Prostate gland (tissue), 2 donors: ENCODE data around the gene CYP51A1. TPM values are rescaled to one million over a fixed set of nuclear protein-coding genes. Genes with fewer than 3 reads are reported as not detected.

Source experiments
- DNase-seq: peaks from one replicate; pipeline ENCODE4 v3.0.0-alpha.2; 2019; ENCODE audit warnings: low spot score
- H3K27ac ChIP-seq, 2 donors: fragments of 200-600 bp; sonication (generic); 2 replicates each; pipeline ENCODE4 v1.5.1; 2017 to 2019
- H3K27me3 ChIP-seq: fragments of 200-600 bp; sonication (generic); replicated peaks from 2 replicates; pipeline ENCODE4 v1.5.1; 2019; ENCODE audit not compliant: insufficient read depth
- H3K36me3 ChIP-seq, 2 donors: fragments of 200-600 bp; sonication (generic); 1 replicate in 1 of 2; 2 replicates in 1 of 2; pipeline versions ENCODE4 v1.5.1 to v1.8.1; 2017 to 2019
- H3K4me1 ChIP-seq: fragments of 200-600 bp; sonication (generic); replicated peaks from 2 replicates; pipeline ENCODE4 v1.5.1; 2019
- H3K4me3 ChIP-seq, 2 donors: fragments of 200-600 bp; sonication (generic); 2 replicates each; pipeline ENCODE4 v1.5.1; 2017 to 2019
- H3K9me3 ChIP-seq: fragments of 200-600 bp; sonication (generic); 2 replicates; pipeline ENCODE4 v1.5.1; 2017
- POLR2A ChIP-seq: fragments of 450-650 bp; IDR thresholded peaks from one replicate; pipeline ENCODE4 v1.6.1; 2016; ENCODE audit warnings: antibody characterized with exemption, mild to moderate bottlenecking
- POLR2AphosphoS5 ChIP-seq: sonication (generic); formaldehyde crosslinking; IDR thresholded peaks from one replicate; pipeline ENCODE4 v1.6.1; 2017; ENCODE audit warnings: antibody characterized with exemption
- WGBS: methylation state at CpG from one replicate; pipeline ENCODE4 v1.1.5; 2018; 5-methylcytosine and 5-hydroxymethylcytosine counted together
- intact Hi-C: fragments of 100-400 bp; cut with DNase I; formaldehyde crosslinking; loops from one replicate; pipeline ENCODE4 v1.14.2; 2022
- total RNA-seq, 2 donors: library from RNA; depleted of rRNA; stranded (reverse); fragments of >200 nt; gene quantifications; one replicate each; pipeline ENCODE4 v1.1.0, GENCODE V29; 2016
- TF ChIP-seq, protein P1 (sequence below), 4 experiments: fragments of 200-600 bp in 2 of 4; fragments of 450-650 bp in 2 of 4; sonication (generic) in 2 of 4; IDR thresholded peaks; 1 replicate in 3 of 4; 2 replicates in 1 of 4; pipeline ENCODE4 v1.5.1; 2016 to 2019; ENCODE audit warnings: antibody characterized with exemption in 4 of 4, mild to moderate bottlenecking in 2 of 4, moderate library complexity in 2 of 4

The CYP51A1 gene
- total RNA-seq, 2 donors from 2014 or later = 51.6 to 121 TPM

DNA sequence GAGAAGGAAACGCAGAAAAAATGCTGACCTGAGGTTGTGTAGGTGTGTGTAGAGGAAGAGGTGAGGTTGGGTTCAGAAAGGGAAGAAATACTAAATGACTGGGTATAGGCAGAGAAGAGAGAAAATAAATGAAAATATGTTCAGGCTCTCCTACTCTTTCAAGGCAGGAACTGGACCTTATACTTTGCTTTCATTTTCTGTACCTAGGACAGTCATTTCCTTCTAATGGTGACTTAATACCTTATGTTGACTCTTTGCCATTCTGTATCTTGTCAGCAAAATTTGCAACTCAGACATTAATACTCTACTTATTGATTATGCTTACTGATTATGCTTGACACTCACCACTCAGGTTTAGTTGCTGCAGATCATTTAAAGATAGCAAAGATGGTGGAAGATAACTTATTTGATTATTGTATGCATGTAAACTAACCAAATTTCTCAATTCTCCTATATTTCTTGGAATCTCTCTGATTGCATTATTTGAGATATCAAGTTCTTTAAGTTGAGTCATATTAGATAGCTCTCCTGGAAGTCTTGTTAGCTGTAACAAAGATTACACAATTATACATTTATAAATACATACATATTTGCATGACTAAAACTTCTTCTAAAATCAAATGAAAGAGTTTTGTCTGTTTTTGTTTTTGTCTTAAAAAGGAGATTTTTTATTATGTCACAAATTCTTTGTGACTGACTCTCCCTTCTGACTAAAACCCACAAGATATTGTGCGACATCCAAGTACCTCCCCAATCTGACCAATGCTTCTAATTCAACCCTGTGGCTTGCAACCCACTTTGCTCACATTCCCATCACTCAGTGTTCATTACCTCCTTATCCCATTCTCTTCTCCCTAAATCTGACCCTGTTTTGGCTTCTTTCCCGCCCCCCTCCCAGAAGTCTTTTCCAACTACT, 24.6 kb upstream of the CYP51A1 start:
- no peak for DNase-seq
- Histone ChIP-seq H3K4me1 (no peaks in the 10 kb centered on the region), H3K27me3 (no peaks in the 10 kb centered on the region), H3K36me3 (no peaks in the 10 kb centered on the region), H3K9me3 (no peaks in the 10 kb centered on the region), H3K4me3 (no peak overlapping the region), H3K27ac (no peak overlapping the region)
- whole genome bisulfite sequencing = 91% methylated on average over 3 of the region's 3 CpGs
- intact Hi-C loops = no loop called here
- TF ChIP-seq POLR2A (no peak), POLR2AphosphoS5 (no peak)
- TF ChIP-seq, protein P1, sequence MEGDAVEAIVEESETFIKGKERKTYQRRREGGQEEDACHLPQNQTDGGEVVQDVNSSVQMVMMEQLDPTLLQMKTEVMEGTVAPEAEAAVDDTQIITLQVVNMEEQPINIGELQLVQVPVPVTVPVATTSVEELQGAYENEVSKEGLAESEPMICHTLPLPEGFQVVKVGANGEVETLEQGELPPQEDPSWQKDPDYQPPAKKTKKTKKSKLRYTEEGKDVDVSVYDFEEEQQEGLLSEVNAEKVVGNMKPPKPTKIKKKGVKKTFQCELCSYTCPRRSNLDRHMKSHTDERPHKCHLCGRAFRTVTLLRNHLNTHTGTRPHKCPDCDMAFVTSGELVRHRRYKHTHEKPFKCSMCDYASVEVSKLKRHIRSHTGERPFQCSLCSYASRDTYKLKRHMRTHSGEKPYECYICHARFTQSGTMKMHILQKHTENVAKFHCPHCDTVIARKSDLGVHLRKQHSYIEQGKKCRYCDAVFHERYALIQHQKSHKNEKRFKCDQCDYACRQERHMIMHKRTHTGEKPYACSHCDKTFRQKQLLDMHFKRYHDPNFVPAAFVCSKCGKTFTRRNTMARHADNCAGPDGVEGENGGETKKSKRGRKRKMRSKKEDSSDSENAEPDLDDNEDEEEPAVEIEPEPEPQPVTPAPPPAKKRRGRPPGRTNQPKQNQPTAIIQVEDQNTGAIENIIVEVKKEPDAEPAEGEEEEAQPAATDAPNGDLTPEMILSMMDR (IDR thresholded peaks at IDR 0.05) = no peak

DNA sequence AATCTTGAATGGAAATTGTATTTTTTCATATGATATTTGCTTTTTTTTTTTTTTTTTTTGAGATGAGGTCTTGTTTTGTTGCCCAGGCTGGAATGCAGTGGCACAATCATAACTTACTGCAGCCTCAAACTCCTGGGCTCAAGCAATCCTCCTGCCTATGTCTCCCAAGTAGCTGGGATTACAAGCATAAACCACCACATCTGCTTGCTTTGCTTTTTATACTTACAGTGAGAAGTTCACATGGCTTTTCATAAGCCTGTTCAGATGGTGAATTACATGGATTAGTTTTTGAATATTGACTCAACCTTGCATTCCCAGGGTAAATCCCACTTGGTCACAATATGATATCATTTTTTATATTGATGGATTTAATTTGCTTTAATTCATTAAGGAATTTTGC, 22.7 kb upstream of the CYP51A1 start:
- H3K27me3 ChIP-seq = no peaks in the 10 kb centered on the region
- no peak overlapping the region for H3K27ac ChIP-seq
- intact Hi-C loops = no loop called here
- DNase-seq = no peak
- no peaks in the 10 kb centered on the region for H3K9me3 ChIP-seq
- TF ChIP-seq POLR2A (no peak), POLR2AphosphoS5 (no peak)
- TF ChIP-seq, protein P1 (IDR thresholded peaks at IDR 0.05) = no peak
- H3K4me1 ChIP-seq = no peaks in the 10 kb centered on the region
- no peak overlapping the region for H3K4me3 ChIP-seq
- no peaks in the 10 kb centered on the region for H3K36me3 ChIP-seq

DNA sequence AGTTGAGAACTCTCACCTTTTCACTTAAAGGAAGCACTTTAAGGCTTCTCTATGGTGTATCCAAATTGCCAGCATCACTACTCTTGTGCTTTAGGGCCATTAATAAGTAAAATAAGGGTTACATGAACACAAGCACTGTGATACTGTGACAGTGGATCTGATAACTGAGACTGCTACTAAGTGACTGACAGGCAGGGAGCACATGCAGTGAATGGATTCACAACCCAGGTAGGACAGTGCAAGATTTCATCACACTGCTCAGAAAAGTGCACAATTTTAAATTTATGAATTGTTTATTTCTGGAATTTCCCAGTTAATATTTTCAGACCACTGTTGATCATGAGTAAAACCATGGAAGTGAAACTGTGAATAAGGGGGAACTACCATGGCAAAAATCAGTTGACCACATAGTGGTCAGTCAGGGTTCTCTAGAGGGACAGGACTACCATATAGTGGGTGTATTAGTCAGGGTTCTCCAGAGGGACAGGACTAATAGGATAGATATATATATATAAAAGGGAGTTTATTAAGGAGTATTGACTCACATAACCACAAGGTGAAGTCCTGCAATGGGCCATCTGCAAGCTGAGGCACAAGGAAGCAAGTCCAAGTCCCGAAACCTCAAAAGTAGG, 20.9 kb upstream of the CYP51A1 start:
- Histone ChIP-seq H3K9me3 (no peaks in the 10 kb centered on the region), H3K27ac (no peak overlapping the region), H3K4me3 (no peak overlapping the region), H3K27me3 (no peaks in the 10 kb centered on the region), H3K36me3 (no peaks in the 10 kb centered on the region), H3K4me1 (no peaks in the 10 kb centered on the region)
- no peak for DNase-seq
- intact Hi-C loops = no loop called here
- no peak for TF ChIP-seq POLR2AphosphoS5
- TF ChIP-seq POLR2A = no peak
- TF ChIP-seq, protein P1 (IDR thresholded peaks at IDR 0.05) = no peak
- 95% methylated on average over 1 of the region's 1 CpG for WGBS

DNA sequence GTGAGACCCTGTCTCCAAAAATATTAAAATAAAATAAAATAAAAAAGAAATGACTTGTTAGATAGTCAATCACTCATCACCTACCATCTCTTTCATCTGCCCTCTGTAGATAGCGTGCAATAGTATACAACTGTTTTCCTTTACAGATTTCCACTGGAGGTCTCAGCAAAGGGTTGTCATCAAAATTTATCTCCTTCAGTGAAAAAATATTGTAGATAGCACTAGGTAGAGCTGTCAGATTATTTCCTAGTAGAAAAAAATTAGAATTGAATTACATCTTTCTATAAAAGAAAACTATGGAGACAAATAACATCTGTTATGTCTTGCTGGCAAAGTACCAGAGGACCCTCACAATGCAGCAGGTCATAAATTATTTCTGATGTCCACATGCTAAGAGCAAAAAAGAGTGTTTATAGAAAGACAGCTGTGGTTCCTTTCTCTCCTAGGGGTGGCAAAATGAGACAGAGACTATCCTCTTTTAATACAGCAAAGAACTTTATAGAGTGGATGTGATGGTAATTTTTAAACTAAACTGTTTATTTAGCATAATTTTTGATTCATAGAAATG, 16.3 kb upstream of the CYP51A1 start:
- intact Hi-C loops = no loop called here
- H3K4me3 ChIP-seq = no peak overlapping the region
- no peaks in the 10 kb centered on the region for H3K9me3 ChIP-seq
- no peaks in the 10 kb centered on the region for H3K36me3 ChIP-seq
- H3K27me3 ChIP-seq = no peaks in the 10 kb centered on the region
- 68% methylated on average over 1 of the region's 1 CpG for WGBS
- H3K4me1 ChIP-seq = no peaks in the 10 kb centered on the region
- TF ChIP-seq, protein P1 (IDR thresholded peaks at IDR 0.05) = no peak
- TF ChIP-seq POLR2AphosphoS5 (no peak), POLR2A (no peak)
- H3K27ac ChIP-seq = no peak overlapping the region
- DNase-seq = no peak
